NCI-H2196 (cell line): ENCODE results near the gene INMT.

ENCODE experiments used
- DNase-seq: peaks from one replicate; lab custom pipeline; 2025; ENCODE audit not compliant: unreplicated experiment; lab: John Stamatoyannopoulos, UW

Gene INMT

DNA sequence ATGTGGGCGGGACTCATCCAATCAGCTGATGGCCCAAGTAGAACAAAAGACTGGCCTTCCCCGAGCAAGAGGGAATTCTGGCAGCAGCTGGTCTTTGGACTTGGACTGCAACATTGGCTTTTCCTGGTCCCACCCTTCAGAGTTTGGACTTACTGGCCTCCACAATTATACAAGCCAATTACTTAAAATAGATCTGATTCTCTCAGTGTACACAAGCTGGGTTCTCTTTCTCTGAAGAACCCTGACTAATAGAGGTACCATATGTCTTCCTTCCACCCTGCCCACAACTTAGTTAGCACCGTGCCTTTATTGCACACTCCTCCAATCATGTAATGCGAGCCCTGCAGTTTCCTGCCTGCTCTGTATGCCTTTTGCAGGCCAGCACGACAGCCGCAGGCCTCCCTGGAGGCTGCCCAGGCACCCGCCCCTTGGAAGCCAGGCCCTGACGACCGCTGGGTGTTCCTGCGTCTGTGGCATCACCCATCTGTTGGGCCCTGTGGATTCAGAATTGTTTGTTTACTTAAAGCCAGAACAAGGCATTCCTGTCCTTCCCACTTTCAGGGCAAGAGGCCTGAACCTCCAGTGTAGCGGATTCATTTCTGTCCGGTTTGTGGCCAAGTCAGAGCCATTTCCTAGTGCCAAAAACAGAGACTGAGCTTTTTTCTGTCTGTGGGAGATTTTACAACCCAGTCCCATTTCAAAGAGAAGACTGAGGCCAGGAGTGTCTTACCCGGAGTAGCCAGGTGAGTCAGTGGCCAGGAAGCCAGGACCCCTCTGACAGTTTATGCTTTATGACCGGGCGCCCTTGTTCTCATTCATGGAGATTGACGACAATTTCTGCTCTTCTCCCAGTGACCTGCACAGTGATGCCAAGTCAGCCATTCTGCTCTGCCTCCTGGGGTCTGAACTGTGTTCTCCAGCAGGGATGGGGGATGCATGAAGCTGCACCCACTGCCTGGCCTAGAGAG is 968 bp upstream of the INMT start:
- DNase-seq: peak; percentile 4

GRCh38 chr7:30752484-30752883 is 549 bp downstream of the INMT start:
- DNase-seq: no peak

GRCh38 chr7:30752979-30753378 is 1.0 kb downstream of the INMT start:
- no peak for DNase-seq

- no peak for DNase-seq
These were observed 2.5 kb downstream of the INMT start for GRCh38 chr7:30754315-30754877.

DNA sequence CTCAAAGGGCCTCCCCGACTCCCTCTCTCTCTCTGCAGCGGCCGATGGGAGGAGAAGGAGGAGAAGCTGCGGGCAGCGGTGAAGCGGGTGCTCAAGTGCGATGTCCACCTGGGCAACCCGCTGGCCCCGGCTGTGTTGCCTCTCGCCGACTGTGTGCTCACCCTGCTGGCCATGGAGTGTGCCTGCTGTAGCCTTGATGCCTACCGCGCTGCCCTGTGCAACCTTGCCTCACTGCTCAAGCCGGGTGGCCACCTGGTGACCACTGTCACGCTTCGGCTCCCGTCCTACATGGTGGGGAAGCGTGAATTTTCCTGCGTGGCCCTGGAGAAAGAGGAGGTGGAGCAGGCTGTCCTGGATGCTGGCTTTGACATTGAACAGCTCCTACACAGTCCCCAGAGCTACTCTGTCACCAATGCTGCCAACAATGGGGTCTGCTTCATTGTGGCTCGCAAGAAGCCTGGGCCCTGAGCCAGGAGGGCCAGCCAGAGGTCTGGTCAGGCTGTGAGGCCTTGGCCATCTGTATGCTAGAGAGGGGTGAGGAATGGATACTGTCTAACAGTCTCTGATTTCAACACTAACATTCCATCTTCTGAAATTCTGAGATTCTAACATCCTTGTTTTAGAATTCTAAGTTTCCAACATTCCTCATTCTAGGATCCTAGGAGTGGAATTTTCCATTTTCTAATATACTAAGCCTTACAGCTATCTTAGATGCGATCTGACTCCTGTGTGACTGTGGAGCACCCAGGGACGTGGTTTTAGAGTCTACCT is 3.6 kb downstream of the INMT start:
- no peak for DNase-seq

GRCh38 chr7:30757342-30757692 is 5.4 kb downstream of the INMT start:
- no peak for DNase-seq

DNA sequence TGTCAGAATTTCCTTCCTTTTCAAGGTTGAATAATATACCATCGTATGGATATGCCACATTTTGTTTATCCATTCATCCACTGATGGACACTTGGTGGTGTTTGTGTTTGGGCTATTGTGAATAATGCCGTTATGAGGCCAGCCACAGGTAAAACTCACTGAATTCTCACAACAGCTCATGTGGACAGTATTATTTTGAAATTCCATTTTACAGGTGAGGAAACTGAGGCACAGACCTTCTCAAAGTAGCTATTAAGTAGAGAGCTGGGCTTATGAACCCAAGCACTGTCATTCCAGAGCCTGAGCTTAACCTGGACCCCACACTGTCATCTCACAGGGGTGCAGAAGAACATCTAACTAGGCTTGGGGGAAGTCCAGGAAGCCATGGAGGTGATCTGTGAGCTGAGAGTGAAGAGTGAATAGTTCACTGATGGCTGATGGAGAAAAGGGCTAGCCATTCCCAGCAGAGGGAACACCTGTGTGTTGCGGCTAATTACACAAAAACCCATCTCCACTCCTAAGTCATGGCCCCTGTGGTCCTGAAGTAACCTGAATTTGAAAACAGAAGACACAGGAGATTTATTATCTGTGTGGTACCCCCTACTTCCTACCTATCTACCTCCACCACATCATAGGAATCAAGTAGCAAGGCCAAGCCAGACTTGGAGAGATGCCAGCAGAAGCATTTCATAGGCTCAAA is 8.7 kb downstream of the INMT start:
- no peak for DNase-seq

- DNase-seq: no peak
These were observed 9.6 kb downstream of the INMT start for GRCh38 chr7:30761214-30762156.

DNA sequence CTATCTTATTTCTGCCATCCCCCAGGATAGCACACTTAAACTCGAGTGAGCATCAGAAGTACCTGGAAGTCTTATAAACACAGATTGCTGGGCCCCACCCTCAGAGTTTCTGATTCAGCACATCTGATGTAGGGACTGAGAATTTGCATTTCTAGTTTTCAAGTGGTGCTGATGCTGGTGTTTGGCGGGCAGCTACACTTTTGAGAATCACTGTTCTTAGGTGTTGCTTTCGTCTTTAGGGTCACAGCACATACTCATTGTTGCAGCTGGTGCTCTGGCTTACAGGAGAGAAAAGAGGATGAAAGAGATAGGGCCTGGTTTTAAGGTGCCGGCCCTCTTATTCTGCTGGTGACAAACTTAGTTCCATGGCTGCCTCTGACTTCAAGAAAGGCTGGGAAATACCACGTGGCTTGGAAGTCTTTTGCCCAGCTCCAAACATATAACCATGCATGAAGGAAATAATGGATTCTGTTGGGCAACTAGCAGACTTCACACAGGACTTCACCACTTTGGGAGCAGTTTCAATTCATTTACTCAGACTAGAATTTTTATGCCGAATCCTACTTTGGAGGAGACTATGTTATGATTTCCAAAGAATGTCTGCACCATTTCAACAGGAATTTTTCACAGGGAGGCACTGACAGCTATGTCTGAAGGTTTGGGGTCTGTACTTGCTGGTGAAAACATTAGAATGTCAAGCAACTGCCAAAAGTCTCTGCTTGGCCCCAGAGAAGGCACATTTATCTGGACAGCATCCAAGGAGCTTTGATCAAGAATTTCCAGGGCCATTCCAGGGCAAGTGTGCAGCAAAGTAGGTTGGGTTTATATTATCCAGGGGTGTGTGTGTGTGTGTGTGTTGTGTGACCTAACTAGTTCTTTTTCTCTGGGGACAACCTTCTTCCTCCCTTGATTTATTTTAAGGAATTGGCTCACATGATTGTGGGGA is 12.4 kb downstream of the INMT start:
- DNase-seq: no peak

GRCh38 chr7:30765408-30765807 is 13.5 kb downstream of the INMT start:
- DNase-seq: no peak

DNA sequence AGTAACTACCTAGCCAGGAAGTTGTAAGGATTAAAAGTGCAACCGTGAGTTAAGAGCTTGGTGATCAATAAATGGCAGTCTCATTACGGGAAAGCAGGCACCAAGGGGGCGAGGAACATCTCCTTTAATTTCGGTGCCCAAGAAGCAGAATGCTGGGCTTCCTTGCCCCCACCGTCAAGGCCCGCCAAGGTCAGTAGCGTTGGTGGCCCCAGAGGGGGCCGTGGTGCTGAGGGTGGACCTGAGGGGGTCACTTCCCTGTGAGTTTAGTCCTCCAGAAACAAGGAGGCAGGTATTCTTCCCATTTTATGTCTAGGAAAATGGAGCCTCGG is 18.9 kb downstream of the INMT start:
- DNase-seq: no peak

GRCh38 chr7:30771174-30771879 is 19.4 kb downstream of the INMT start, which contains the start of gene MINDY4:
MINDY4 (plus strand) TSS chr7:30771417; CDS start chr7:30771494, 77 bp downstream.
- peak; percentile 87 for DNase-seq

DNA sequence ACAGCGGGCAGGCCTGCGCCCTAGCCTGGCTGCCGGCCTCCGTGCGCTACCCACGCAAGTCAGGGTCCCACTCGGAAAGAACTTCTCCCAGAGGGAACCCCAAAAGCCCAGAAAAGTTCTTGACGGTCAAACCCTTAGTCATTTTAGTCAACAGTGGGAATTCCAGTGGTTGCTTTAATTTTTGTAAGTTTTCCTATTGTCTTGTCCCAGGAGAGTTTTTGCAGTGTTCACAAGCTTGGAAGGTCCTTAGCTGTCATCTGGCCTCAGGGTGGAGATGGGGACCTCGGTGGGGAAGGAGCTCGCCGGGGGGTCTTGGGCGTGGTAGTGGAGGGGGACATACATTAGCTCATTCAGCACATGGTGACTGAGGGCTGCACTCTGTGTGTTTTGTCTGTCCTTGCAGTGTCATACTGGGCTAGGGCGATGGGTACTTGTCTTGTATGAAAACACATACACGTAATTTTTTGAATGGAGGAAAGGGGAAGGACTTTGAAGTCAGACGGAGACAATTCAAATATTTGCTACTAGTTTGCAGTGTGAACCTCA is 20.0 kb downstream of the INMT start:
- DNase-seq: no peak

GRCh38 chr7:30772984-30773383 is 21.0 kb downstream of the INMT start:
- no peak for DNase-seq

- no peak for DNase-seq
These were observed 24.1 kb downstream of the INMT start for GRCh38 chr7:30775992-30776391.

- DNase-seq: no peak
These were observed 25.0 kb downstream of the INMT start for GRCh38 chr7:30776971-30777370.

DNA sequence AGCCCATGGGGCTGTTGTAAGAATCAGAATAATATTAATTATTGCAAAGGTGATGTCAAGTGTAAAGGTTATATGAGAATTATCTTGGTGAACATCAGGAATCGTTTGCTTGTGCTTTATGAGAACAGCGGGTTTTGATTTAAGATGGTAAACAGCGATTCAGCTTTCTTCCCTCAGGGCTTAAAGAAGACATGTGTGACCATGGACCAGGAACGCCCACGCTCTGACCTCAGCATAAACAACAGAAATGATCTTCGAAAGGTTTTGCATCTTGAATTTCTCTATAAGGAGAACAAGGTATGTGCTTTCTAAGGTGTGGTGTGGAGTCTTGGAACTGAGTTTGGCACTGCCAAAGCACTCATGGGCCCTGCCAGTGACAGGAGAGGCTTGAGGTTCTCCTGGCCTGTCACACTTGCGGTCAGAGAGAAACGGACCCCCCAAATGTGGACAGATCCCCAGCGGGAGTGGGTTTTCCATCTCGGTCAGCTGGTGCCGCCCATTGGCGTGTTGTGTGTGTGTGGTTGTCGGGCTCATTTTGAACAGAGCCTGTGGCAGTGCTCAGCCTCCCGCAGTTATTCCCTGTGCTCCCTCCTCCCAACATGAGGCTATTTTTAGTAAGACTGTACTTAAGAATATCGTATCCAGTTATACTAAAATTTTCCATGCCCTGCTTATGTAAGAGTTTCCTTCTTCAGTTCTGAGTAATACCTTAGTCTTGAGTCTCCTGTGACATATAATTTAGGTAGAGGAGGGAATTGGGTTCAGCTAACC is 26.5 kb downstream of the INMT start:
- DNase-seq: no peak
